GM21381 (cell line): ENCODE data around the gene NKAIN2.
"Not testable (repeated sequence)": the region's sequence is repeated elsewhere in the genome, so short reads cannot be mapped to it uniquely, and the experiment has no call there.

Source experiments
- ATAC-seq: cut with Tn5 transposase; IDR thresholded peaks from one replicate; pipeline ENCODE4 v1.9.1; 2021; ENCODE audit warnings: mild to moderate bottlenecking, moderate library complexity; ENCODE audit not compliant: unreplicated experiment

Gene NKAIN2

DNA sequence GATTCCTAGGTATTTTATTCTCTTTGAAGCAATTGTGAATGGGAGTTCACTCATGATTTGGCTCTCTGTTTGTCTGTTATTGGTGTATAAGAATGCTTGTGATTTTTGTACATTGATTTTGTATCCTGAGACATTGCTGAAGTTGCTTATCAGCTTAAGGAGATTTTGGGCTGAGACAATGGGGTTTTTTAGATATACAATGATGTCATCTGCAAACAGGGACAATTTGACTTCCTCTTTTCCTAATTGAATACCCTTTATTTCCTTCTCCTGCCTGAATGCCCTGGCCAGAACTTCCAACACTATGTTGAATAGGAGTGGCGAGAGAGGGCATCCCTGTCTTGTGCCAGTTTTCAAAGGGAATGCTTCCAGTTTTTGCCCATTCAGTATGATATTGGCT, 363.6 kb downstream of the NKAIN2 start:
- ATAC-seq, result not testable (repeated sequence)

DNA sequence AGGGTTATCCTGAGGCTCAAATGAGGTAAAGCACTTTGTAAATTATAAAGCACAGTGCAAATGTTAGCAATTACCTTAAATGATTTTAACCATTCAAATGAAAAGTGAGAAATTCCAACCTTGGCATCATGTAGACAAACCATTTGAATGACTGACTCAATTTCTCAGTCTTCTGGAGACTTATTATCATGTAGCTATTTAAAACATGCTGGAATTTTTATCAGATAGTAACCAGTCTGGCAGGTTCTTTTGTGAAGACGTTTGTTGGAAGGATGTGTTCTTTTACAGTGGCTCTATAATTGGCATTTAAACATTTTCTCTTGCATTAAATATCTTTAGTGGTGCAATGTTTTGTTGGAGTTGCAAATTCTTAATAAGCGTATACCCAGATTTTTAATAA, 386.6 kb downstream of the NKAIN2 start:
- no peak for ATAC-seq

DNA sequence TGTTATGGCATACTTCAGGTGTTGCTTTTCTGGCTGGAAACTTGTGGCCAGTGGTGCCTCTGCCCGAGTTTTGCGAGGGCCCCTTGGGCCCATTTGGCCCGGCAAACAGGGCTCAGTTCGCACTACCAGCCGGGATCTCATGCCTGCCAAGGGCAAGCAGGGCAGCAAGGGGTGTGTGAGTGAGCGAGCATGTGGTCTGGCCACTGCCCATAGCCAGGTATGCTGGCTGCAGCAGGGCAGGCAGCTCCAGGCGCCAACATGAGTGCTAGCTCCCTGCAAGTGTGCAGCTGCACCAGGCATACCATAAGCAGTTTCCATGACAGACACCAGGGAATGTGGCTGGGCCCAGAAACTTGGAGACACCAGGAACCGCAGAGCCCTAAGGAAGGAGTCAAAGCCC, 389.5 kb downstream of the NKAIN2 start:
- ATAC-seq, result no peak

DNA sequence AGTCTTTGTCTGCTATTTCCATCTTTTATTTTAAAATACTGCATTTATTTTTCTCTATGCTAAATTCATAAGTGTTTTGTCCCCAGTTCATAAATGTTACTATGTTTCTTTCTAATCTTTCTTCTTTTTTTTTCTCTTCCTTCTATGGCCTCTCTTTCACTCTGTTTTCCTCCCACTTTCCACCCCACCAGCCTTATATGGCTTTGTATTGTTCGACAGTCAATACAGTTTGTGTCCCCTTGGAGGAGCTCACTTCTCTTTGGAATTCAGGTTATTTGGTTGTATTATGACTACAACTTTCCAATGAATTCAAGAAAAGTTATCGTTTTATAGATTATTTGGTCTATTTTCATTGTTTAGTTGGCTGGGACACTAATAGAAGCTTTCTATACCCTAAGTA, 393.5 kb downstream of the NKAIN2 start:
- ATAC-seq, result no peak

DNA sequence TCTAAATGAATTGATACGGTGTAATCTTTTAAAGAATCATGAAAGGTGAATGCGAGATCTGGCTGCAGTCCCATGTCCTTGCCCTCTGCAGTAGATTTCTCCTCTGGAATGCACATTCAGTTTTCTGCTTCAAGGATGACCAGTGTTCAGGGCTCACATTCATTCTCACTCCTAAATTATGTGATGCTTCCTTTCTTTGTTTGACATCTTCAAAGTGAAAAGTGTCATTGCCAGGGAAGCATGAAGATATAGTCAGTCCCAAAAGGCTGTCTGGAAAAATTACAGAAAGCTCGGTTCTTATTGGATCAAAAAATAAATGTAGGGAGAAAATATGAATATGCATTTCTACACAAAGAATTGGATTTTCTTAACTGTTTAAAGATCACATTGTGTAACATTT, 395.6 kb downstream of the NKAIN2 start:
- no peak for ATAC-seq

DNA sequence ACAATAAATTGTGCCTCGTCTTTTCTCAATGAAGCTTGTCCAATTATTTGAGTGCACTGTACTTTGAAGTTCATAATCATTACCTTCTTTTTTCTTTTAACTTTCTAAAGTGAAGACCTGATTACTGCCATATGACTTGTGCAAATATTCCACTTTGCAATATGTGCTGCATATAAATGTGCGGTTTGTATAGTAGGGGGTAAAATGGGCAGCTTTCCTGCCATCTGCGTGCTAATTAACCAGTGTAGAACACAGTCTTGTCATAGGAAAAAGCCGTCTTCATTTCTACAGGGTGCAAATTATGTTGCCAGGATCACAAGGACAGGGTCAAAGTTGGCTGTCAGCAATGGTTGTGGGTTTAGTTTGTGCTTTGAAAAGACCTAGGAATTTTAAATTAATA, 397.0 kb downstream of the NKAIN2 start:
- ATAC-seq, result no peak

DNA sequence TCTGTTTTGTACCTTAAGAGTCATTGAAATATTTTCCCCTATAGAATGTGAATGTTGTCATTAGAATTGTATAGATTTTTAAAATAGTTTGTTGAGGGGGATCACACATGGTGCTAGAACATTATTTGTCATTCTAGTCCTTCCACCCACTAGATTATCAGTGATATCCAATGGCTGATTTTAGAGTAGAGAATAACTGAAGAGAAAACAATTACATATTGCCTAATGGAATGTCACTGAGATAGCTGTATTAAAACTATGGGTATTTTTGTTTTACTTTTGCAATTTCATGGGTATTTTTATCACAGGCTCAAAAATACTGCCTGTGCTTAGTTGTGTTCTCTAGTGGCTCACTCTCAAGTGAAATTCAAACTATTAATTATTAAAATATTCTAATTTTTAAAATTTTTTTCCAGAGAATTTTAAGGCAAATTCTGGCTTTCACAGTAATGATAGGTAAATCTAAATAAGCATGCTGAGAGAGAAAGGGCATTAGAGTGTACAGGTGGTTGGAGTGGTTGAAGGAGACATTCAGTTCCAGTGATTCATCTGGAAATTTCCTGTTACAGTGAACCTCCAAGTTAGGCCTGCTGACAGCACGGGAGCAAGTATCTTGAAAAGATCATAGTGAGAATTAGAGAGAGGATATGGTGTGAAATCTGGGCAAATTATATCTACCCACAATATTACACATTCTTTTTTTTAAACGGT, 399.6 kb downstream of the NKAIN2 start:
- ATAC-seq, result no peak

DNA sequence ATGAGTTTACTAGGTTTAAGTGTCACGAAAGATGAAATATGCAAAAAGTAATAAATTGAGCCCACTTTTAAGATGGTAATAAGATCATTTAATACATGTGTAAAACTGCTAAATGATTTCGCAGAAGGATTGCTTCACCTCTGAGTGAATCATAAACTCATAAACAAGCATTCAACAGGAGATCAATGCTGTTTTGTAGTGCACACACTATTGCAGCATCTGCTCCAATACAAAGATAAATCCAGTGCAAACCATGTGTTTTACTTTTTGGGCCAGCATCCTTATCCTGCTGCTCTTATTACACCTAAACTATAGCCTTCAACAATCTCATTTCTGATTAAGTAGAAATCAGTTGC, 400.1 kb downstream of the NKAIN2 start:
- no peak for ATAC-seq

DNA sequence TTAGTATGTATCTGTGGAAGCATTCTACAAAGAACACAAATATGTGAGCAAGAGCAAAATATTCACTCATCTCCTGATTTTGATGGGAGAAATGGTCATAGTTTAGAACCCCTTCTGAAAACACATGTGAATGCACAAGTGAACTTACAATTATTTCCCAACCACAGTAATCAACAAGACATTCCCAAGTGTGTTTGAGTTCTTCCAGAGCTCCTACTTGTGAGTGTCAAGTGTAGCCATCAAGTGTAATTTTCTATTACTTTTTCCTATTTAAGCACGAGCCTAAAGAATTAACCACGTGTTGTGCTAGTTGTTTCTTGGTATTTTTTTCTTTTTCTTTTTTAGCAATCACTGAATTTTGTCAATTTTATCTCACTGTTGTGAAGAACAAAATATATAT, 402.3 kb downstream of the NKAIN2 start:
- no peak for ATAC-seq

DNA sequence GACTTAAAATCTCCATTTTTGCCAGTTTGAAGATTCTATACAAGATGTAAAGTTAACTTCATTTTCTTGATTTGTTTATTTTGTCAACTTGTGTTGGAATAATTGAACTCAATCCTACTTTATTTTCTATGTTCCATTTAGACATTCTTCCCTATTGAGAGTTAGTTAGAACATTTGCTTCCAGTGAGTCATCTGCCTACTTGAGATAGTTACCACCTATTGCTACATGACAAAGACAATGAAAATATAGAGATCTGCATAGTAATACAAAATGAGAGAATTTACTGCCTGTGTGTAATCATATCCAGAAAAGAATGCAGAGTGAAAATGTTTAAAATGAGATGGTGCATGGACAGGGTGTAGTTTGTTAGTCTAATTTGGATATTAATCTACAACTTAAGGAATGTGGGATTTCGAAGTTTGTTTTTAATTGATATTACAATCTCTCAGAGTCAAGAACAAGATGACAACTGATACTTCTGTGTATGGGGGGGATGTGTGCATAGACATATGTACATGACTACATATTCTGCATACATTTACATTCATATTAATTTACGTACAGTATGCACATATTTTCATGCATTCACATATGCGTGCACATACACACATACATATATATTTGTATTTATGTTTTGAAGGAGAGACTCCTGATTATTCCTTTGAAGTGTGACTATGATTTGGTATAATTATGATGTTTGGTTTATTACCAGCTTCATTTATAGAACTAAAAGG, 420.1 kb downstream of the NKAIN2 start:
- ATAC-seq, result no peak

DNA sequence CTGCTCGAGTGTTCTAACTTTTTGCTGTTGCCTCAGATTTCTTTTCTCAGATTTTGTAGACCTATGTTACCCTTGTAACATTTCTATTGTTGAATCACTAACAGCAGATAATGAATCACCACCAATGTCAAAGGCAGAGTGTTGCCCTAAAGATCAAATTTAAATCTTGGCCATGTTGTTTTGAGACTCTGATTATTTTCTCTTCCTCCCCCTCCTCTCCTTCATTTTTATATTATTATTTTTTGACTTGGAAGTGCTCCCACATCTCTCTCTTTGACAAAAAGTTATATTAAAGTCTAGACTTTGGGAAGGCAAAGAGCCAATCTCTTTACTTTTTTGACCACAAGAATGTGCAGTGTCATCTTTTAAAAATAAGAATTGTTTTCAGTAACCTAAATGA, 422.7 kb downstream of the NKAIN2 start:
- no peak for ATAC-seq

DNA sequence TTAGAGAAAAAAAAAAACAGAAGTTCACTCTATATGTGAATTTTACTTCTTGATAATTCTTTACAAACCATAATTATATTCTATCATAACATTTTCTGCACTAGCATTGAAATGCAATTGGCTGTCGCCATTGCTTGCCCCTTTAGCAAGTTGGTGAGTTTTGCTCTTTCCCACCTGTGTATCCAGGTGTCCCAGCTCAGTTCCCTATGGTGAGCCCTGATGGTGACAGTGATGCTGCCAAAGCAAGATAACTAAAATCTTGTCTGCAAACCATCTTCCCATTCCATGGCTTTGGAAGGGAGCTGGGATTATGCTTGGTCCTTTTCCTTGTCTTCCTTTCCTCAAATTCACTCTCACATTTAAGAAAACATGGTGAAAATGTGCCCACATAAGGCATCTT, 429.6 kb downstream of the NKAIN2 start:
- no peak for ATAC-seq

DNA sequence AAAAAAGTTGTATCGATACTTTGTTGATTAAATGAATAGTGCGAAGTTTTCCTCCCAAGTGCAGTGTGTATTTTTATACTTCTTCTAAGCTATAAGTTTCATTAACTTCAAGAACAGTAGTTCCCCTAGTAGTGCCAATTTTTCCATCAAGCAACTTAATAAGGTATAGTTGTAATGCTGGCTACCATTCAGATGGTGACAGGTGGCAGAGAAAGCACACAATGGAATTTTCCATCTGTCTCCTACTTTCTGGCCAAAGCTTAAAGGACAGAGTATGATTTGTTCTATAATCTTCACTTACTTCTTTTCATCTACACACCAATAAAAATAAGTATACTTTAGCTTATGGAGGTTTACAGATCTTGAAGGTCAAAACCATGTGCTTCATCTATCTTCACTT, 431.1 kb downstream of the NKAIN2 start:
- ATAC-seq, result no peak

DNA sequence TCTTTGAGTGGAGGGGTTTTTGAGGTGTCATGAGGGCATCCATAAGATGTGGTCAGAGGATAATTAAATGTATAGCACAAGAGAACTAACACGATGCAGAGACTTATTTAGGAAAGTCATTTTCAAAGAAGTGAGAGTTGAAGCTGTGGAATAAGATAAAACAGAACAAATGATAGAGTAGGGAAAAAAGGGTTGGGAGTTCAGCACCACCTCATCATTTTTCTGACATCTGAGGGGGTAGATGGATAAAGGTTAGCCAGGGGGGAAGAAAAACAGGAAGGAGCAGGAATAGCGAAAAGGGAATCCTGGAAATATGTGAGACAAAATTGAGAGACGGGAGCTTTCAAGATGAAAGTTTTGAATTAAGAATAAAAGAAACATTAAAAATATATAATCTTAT, 434.2 kb downstream of the NKAIN2 start:
- ATAC-seq, result no peak

DNA sequence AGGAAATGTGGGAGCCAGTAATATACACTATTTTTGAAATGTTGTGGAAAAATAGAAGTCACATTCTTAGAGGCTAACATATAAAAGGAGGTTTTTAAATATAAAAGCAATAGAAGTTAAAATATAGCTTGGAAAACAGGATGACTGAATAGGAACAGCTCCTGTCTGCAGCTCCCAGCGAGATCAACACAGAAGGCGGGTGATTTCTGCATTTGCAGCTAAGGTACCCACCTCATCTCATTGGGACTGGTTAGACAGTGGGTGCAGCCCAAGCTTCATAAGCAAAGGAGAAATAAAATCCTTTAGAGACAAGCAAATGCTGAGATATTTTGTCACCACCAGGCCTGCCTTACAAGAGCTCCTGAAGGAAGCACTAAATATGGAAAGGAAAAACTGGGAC, 434.7 kb downstream of the NKAIN2 start:
- ATAC-seq, result not testable (repeated sequence)

DNA sequence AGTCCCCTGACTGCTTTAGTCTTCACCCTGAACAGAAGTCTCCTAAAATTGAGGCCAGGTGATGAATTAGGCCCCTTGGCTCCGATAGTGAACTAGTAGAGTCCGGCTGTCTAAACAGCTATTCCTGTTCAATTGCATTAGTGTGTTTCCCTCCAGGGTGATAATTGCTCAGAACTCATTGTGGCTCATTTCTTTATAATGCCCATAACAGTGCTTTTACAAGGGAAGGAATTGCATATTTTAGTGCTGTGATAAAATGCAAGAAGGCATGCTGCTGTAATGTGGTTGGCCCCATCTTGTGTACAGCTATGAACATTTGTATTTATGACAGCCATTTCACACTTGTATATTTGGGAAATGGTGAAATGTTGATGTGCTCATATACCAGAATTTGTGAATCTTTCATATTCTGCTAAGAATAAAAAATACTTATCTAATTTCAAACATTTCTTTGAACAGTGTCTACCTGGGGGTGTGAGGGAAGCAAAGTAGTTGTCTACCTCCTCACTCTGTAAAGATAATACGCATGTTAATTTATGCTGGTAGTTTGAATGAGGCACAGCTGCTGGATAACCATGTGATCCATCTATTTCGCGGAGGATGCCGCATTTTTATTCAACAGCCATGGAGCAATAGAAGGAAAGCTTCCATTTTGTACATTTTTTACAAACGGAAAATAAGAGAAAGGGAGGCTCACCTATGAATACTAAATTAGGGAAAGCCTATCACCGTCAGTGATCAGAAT, 451.4 kb downstream of the NKAIN2 start:
- ATAC-seq, result no peak

DNA sequence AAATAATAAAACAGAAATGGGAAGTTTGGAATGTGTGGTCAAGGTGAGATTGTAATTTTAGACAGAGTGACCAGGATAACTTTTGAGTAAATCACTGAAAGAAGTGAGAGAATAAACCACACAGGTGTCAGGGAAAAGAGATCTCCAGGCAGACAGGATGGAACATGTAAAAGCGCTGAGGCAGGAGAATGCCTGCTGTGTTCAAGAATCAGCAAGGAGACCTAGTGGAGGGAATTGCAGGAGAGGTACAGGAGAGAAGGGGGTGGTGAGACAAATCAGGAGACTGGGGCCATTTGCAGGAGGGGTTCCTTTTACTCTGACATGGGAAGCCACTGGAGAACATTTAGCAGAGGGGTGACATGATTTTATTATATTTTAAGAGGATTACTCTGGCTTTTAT, 456.7 kb downstream of the NKAIN2 start:
- ATAC-seq, result no peak

DNA sequence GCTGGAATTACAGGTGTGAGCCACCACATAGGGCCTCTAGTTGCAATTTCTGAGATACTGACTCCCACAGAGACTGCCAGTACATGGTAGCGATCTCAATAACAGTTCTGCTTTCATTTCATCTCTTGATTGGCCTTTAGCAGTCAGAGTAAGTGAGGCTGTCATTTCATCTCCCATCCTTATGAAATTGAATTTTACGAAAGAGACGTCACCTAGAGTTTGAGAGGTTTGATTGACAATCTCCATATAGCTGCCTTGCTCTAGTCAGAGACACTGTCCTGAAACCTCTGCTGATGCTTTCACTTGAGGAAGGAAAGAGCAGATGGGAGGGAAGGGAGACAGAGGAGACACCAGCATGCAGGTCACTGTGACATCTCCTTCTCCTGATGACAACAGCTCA, 466.1 kb downstream of the NKAIN2 start:
- ATAC-seq, result no peak

DNA sequence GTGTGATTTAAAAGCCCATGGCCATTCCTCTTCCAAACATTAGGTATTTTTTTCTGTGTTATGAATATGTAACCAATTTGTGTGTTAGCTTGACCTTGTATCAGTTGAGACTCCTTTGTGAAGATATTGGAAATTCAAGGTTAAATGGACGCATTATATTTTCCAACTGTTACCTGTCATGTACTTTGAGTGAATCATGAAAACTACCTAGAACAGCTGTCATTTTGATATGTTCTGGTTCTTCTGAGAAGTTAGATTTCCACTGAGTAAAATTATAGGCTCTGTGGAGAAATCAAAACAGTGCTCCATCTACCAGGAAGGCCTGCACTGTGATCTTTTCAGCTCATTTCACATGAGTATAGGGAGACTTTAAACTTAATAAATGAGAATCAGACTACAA, 470.0 kb downstream of the NKAIN2 start:
- ATAC-seq, result no peak

DNA sequence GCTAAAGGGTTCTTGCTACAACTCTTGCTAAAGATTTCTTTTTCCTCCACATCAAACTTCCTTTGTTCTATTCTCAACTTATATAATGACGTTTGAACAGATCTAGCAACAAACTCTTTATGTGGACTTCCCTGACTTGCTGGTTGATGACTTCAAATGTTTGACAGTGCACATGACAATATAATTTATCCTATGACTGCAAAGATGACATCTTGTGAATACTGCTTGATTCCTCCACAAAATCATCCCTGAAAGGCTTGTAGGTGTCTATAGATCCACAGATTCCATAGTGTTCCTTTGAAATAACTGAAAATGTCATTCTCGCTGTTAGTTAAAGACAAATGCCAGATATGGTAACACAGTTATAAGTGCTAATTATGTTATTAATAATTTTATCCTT, 478.9 kb downstream of the NKAIN2 start:
- no peak for ATAC-seq

DNA sequence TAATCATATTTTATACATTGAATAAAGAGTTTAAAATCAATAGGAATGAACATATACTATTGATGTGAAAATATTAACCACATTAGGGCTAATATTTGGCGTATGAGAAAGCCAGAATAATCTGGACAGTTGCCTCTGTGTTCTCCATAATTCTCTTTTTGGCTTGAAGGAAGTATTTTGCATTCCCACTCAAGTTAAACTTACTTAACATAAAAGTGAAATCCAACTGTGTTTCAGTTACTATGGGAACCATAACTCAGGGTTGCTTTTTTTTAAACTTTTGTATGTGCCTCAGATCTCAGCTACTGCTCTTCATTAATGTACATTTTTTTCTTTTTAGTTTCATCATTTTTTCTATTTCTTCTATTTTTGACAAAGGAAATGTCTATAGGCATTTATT, 479.8 kb downstream of the NKAIN2 start:
- ATAC-seq, result no peak

DNA sequence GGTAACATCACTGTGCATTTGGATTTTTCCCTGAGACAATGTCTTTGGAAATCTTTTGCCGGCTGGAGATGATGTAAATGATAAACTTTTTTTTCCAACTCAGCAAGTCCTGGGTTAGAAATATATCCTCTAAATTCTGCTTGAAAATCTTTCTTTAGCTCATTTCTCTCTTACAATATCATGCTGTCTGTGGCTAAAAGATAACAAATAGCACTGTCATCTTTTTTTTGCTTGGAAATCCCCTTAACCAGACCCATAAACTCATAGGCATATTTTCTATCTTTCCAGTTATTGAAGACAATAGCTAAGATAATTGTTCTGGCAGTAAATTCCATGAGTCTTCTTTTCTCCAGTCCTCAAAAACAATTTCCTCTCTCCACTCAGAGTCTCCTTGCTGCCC, 481.5 kb downstream of the NKAIN2 start:
- no peak for ATAC-seq
